Calu3 (cell line): ENCODE results near the gene SNX20. TPM values are rescaled to one million over a fixed set of nuclear protein-coding genes. Genes with fewer than 3 reads are reported as not detected.

Experiments
- BruUV-seq: library from RNA; stranded (reverse); fragments of 400-500 nt; replicated peaks from 2 replicates; lab custom pipeline; 2021; lab: Mats Ljungman, UMichigan
- CTCF ChIA-PET: fragments of 300-600 bp; sonication (Branson Sonifier 250); formaldehyde crosslinking; loops from one replicate; lab custom pipeline; 2022; ENCODE audit warnings: antibody characterized with exemption; lab: Charles Lee
- DNase-seq: peaks from one replicate; pipeline ENCODE4 v3.0.0; 2022
- H3K27ac Mint-ChIP-seq: one replicate; pipeline ENCODE4 v1.8.0; 2022; ENCODE audit warnings: mixed read lengths; ENCODE audit not compliant: unreplicated experiment
- H3K27me3 Mint-ChIP-seq: one replicate; pipeline ENCODE4 v1.8.0; 2022; ENCODE audit warnings: mixed read lengths; ENCODE audit not compliant: unreplicated experiment
- H3K36me3 Mint-ChIP-seq: one replicate; pipeline ENCODE4 v1.8.0; 2022; ENCODE audit warnings: mild to moderate bottlenecking, moderate library complexity, mixed read lengths; ENCODE audit not compliant: insufficient read depth, unreplicated experiment
- H3K4me1 Mint-ChIP-seq: one replicate; pipeline ENCODE4 v1.8.0; 2022; ENCODE audit warnings: mild to moderate bottlenecking, low read depth, mixed read lengths; ENCODE audit not compliant: unreplicated experiment
- H3K4me3 Mint-ChIP-seq: one replicate; pipeline ENCODE4 v1.8.0; 2022; ENCODE audit warnings: mild to moderate bottlenecking, low read depth, moderate library complexity, mixed read lengths; ENCODE audit not compliant: unreplicated experiment
- H3K9me3 Mint-ChIP-seq: one replicate; pipeline ENCODE4 v1.8.0; 2022; ENCODE audit warnings: low read depth, mixed read lengths; ENCODE audit not compliant: unreplicated experiment
- CTCF ChIP-seq: fragments of 200-600 bp; IDR thresholded peaks from one replicate; pipeline ENCODE4 v1.8.0; 2022; ENCODE audit warnings: antibody characterized with exemption; ENCODE audit not compliant: unreplicated experiment
- intact Hi-C: fragments of 100-400 bp; cut with micrococcal nuclease; formaldehyde crosslinking; loops from one replicate; pipeline ENCODE4 v1.10.0; 2022; ENCODE audit not compliant: unreplicated experiment
- total RNA-seq: library from RNA; stranded (reverse); gene quantifications from 2 replicates; pipeline ENCODE4 v1.2.3, GENCODE V29; 2022

The SNX20 gene
- total RNA-seq, 1 experiment from 2014 or later = not detected

- BruUV-seq = no TSS peak
- H3K36me3 Mint-ChIP-seq = peaks cover 5% of the 10 kb centered on the region
- H3K27me3 Mint-ChIP-seq = no peaks in the 10 kb centered on the region
- peaks cover 48% of the 10 kb centered on the region for H3K4me1 Mint-ChIP-seq
- TF ChIP-seq CTCF = no peak
- intact Hi-C loops = no loop called here
- no peaks in the 10 kb centered on the region for H3K9me3 Mint-ChIP-seq
- H3K4me3 Mint-ChIP-seq = no peak overlapping the region
- CTCF ChIA-PET = no interaction called here
- H3K27ac Mint-ChIP-seq = peak overlapping the region; percentile 57
- no peak for DNase-seq
Observed at GRCh38 chr16:50718061-50718760, 37.1 kb upstream of the SNX20 start.

DNA sequence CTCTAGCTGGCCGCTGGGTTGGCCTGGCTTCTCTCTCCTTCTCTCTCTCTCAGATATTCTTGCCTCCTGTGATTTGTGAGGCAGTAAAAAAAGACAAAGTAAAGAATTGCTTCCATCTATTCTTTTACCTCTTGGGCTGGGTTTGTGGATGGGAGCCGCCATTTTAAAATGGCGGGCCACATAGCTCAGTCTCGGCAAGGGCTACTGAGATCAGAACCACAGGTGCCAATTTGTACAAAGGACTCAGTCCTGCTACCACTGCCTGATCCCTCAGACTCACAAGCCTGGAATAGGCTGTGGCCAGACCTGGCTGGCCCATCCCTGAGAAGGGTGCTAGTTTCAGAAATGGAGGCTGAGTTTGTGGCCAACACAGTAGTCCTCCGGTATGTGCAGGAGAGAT is 36.4 kb upstream of the SNX20 start:
- no peaks in the 10 kb centered on the region for H3K9me3 Mint-ChIP-seq
- peaks cover 47% of the 10 kb centered on the region for H3K4me1 Mint-ChIP-seq
- no peak for TF ChIP-seq CTCF
- CTCF ChIA-PET = interaction anchor here (1.2 kb wide), 1 partner anchor 52 kb away, joined by 5 read pairs; no protein-coding TSS in a partner anchor
- intact Hi-C loops = no loop called here
- no peak overlapping the region for H3K4me3 Mint-ChIP-seq
- H3K27ac Mint-ChIP-seq = no peak overlapping the region
- DNase-seq = no peak
- no TSS peak for BruUV-seq
- no peaks in the 10 kb centered on the region for H3K27me3 Mint-ChIP-seq
- H3K36me3 Mint-ChIP-seq = peaks cover 5% of the 10 kb centered on the region

DNA sequence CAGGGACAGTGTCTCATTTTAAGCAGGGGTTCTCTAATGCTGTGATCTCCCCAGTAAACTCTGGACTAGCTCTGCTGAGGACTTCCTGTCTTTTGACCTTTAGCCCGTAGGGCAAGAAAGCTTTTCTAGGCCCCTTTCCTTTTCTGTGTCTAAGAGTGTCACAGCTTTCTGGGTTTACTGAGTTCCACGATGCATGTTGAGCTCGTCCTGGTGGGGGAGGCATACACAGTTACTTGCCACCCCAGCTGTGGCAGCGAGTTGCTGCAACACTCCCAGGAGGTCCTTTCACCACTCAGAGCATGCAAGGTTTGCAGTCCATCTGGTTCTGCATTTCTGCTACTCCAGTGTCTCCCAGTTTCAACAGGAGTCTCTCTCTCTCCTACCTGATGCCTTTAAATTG is 36.0 kb upstream of the SNX20 start:
- no TSS peak for BruUV-seq
- intact Hi-C loops = no loop called here

GRCh38 chr16:50712956-50713355 is 31.8 kb upstream of the SNX20 start:
- H3K4me3 Mint-ChIP-seq = no peak overlapping the region
- CTCF ChIA-PET = no interaction called here
- DNase-seq = no peak
- no peak for TF ChIP-seq CTCF
- no peaks in the 10 kb centered on the region for H3K27me3 Mint-ChIP-seq
- no TSS peak for BruUV-seq
- peaks cover under 1% of the 10 kb centered on the region for H3K36me3 Mint-ChIP-seq
- intact Hi-C loops = no loop called here
- no peaks in the 10 kb centered on the region for H3K9me3 Mint-ChIP-seq
- H3K27ac Mint-ChIP-seq = no peak overlapping the region
- H3K4me1 Mint-ChIP-seq = peaks cover 11% of the 10 kb centered on the region

More for the DNA sequence above, 36.0 kb upstream of the SNX20 start:
- CTCF ChIA-PET = interaction anchor here (1.2 kb wide), 1 partner anchor 52 kb away, joined by 5 read pairs; no protein-coding TSS in a partner anchor
- no peaks in the 10 kb centered on the region for H3K9me3 Mint-ChIP-seq
- H3K4me3 Mint-ChIP-seq = no peak overlapping the region
- no peak overlapping the region for H3K27ac Mint-ChIP-seq
- no peak for TF ChIP-seq CTCF
- H3K4me1 Mint-ChIP-seq = peaks cover 47% of the 10 kb centered on the region
- no peaks in the 10 kb centered on the region for H3K27me3 Mint-ChIP-seq
- DNase-seq = no peak
- peaks cover 5% of the 10 kb centered on the region for H3K36me3 Mint-ChIP-seq
